ENCODE measurements around the gene NFATC1. TPM values are rescaled to one million over a fixed set of nuclear protein-coding genes. Genes with fewer than 3 reads are reported as not detected.

NFATC1 gene
- total and polyA plus RNA-seq, 5 experiments from 2014 or later: 12.7 to 51.0 (median 34.9) TPM

GRCh38 chr18:79384834-79385233 lies 10.9 kb upstream of the NFATC1 start:
- H3K4me1 Mint-ChIP-seq: peaks cover 14 to 21% (median 16%) of the 10 kb centered on the region in 4 donors
- no peaks in the 10 kb centered on the region for H3K36me3 Mint-ChIP-seq
- POLR2A ChIA-PET: interaction anchor here (0.7 to 1.0 kb wide), 2 partner anchors 21 to 466 kb away, joined by 3 to 6 read pairs; no protein-coding TSS in a partner anchor
- ATAC-seq (no peak), DNase-seq (no peak)
- H3K27me3 Mint-ChIP-seq: peaks cover 0 to 10% (median 0%) of the 10 kb centered on the region in 5 donors
- H3K9me3 Mint-ChIP-seq: no peaks in the 10 kb centered on the region
- no peak overlapping the region for H3K4me3 Mint-ChIP-seq
- peak overlapping the region in 1 of 10 donors; percentile 29 for H3K27ac Mint-ChIP-seq

- POLR2A ChIA-PET: interaction anchor here (0.7 to 1.0 kb wide), 2 partner anchors 21 to 465 kb away, joined by 3 to 6 read pairs; no protein-coding TSS in a partner anchor
- Mint-ChIP-seq H3K36me3 (no peaks in the 10 kb centered on the region), H3K27ac (no peak overlapping the region)
These were observed 10.4 kb upstream of the NFATC1 start for GRCh38 chr18:79385326-79385707.

GRCh38 chr18:79385708-79386341 lies 9.9 kb upstream of the NFATC1 start:
- POLR2A ChIA-PET: interaction anchor here (1.0 kb wide), 1 partner anchor 20 kb away, joined by 3 read pairs; no protein-coding TSS in a partner anchor
- Mint-ChIP-seq H3K9me3 (no peaks in the 10 kb centered on the region), H3K27ac (peak overlapping the region in 1 of 10 donors; percentile 24), H3K36me3 (no peaks in the 10 kb centered on the region), H3K4me1 (peaks cover 14 to 21% (median 16%) of the 10 kb centered on the region in 4 donors), H3K27me3 (peaks cover 0 to 10% (median 0%) of the 10 kb centered on the region in 5 donors), H3K4me3 (no peak overlapping the region)
- DNase-seq: no peak
- ATAC-seq: no peak

More at GRCh38 chr18:79385326-79385707, 10.4 kb upstream of the NFATC1 start:
- H3K27me3 Mint-ChIP-seq: peaks cover 0 to 10% (median 0%) of the 10 kb centered on the region in 5 donors
- peaks cover 14 to 20% (median 16%) of the 10 kb centered on the region in 4 donors for H3K4me1 Mint-ChIP-seq
- no peak overlapping the region for H3K4me3 Mint-ChIP-seq
- no peaks in the 10 kb centered on the region for H3K9me3 Mint-ChIP-seq
- DNase-seq (no peak), ATAC-seq (no peak)

GRCh38 chr18:79386547-79386946 lies 9.2 kb upstream of the NFATC1 start:
- no peaks in the 10 kb centered on the region for H3K9me3 Mint-ChIP-seq
- POLR2A ChIA-PET: no interaction called here
- H3K27ac Mint-ChIP-seq: no peak overlapping the region
- peaks cover 0 to 12% (median 0%) of the 10 kb centered on the region in 5 donors for H3K27me3 Mint-ChIP-seq
- no peak overlapping the region for H3K4me3 Mint-ChIP-seq
- no peak for ATAC-seq
- no peak for DNase-seq
- H3K36me3 Mint-ChIP-seq: no peaks in the 10 kb centered on the region
- H3K4me1 Mint-ChIP-seq: peaks cover 14 to 21% (median 16%) of the 10 kb centered on the region in 4 donors

GRCh38 chr18:79387214-79387613 lies 8.5 kb upstream of the NFATC1 start:
- POLR2A ChIA-PET: no interaction called here
- DNase-seq (peak in 1 of 10 donors; percentile 54), ATAC-seq (no peak)
- peaks cover 0 to 14% (median 0%) of the 10 kb centered on the region in 5 donors for H3K27me3 Mint-ChIP-seq
- no peaks in the 10 kb centered on the region for H3K36me3 Mint-ChIP-seq
- peak overlapping the region in 2 of 10 donors; percentile 16 to 82 for H3K27ac Mint-ChIP-seq
- H3K4me1 Mint-ChIP-seq: peaks cover 17 to 24% (median 19%) of the 10 kb centered on the region in 4 donors
- no peaks in the 10 kb centered on the region for H3K9me3 Mint-ChIP-seq
- H3K4me3 Mint-ChIP-seq: peak overlapping the region in 1 of 10 donors; percentile 41

GRCh38 chr18:79387615-79388014 lies 8.1 kb upstream of the NFATC1 start:
- ATAC-seq (no peak), DNase-seq (no peak)
- Mint-ChIP-seq H3K27me3 (peaks cover 0 to 16% (median 0%) of the 10 kb centered on the region in 5 donors), H3K9me3 (no peaks in the 10 kb centered on the region), H3K36me3 (no peaks in the 10 kb centered on the region), H3K4me1 (peaks cover 20 to 28% (median 23%) of the 10 kb centered on the region in 4 donors), H3K27ac (peak overlapping the region in 3 of 10 donors; percentile 21 to 82 (median 65)), H3K4me3 (peak overlapping the region in 1 of 10 donors; percentile 41)
- POLR2A ChIA-PET: no interaction called here

GRCh38 chr18:79388043-79388442 lies 7.7 kb upstream of the NFATC1 start:
- no peaks in the 10 kb centered on the region for H3K9me3 Mint-ChIP-seq

GRCh38 chr18:79389689-79390088 lies 6.0 kb upstream of the NFATC1 start:
- DNase-seq (no peak), ATAC-seq (no peak)
- H3K4me3 Mint-ChIP-seq: no peak overlapping the region
- peak overlapping the region in 1 of 10 donors; percentile 15 for H3K27ac Mint-ChIP-seq
- POLR2A ChIA-PET: no interaction called here
- no peaks in the 10 kb centered on the region for H3K36me3 Mint-ChIP-seq
- H3K9me3 Mint-ChIP-seq: no peaks in the 10 kb centered on the region
- H3K27me3 Mint-ChIP-seq: peaks cover 0 to 16% (median 0%) of the 10 kb centered on the region in 5 donors
- H3K4me1 Mint-ChIP-seq: peaks cover 19 to 39% (median 35%) of the 10 kb centered on the region in 4 donors

More at GRCh38 chr18:79388043-79388442, 7.7 kb upstream of the NFATC1 start:
- peak in 1 of 10 donors; percentile 44 for DNase-seq
- POLR2A ChIA-PET: interaction anchor here (0.5 to 1.5 kb wide), 2 partner anchors 10 to 12 kb away, joined by 4 read pairs; no protein-coding TSS in a partner anchor
- peak overlapping the region in 2 of 10 donors; percentile 43 to 82 for H3K27ac Mint-ChIP-seq
- no peak for ATAC-seq
- no peak overlapping the region for H3K4me3 Mint-ChIP-seq
- H3K36me3 Mint-ChIP-seq: no peaks in the 10 kb centered on the region
- peaks cover 0 to 16% (median 0%) of the 10 kb centered on the region in 5 donors for H3K27me3 Mint-ChIP-seq
- H3K4me1 Mint-ChIP-seq: peaks cover 23 to 31% (median 27%) of the 10 kb centered on the region in 4 donors

GRCh38 chr18:79392226-79392625 lies 3.5 kb upstream of the NFATC1 start:
- POLR2A ChIA-PET: interaction anchor here (1.4 to 3.8 kb wide), 3 partner anchors 12 to 250 kb away, joined by 5 to 26 read pairs (median 9); no protein-coding TSS in a partner anchor
- Mint-ChIP-seq H3K27me3 (peaks cover 0 to 16% (median 0%) of the 10 kb centered on the region in 5 donors), H3K9me3 (no peaks in the 10 kb centered on the region), H3K4me1 (peaks cover 18 to 43% (median 36%) of the 10 kb centered on the region in 4 donors), H3K36me3 (no peaks in the 10 kb centered on the region), H3K27ac (peak overlapping the region in 5 of 10 donors; percentile 35 to 91 (median 61)), H3K4me3 (peak overlapping the region; percentile 60 to 93 (median 72))
- peak in 1 of 10 donors; percentile 44 for DNase-seq
- ATAC-seq: no peak

- peak overlapping the region; percentile 76 to 93 (median 88) for H3K4me3 Mint-ChIP-seq
- POLR2A ChIA-PET: interaction anchor here (0.7 to 3.8 kb wide), 5 partner anchors 11 to 286 kb away, joined by 4 to 26 read pairs (median 5); no protein-coding TSS in a partner anchor
- no peaks in the 10 kb centered on the region for H3K9me3 Mint-ChIP-seq
- peak in 4 of 10 donors; percentile 41 to 48 (median 42) for DNase-seq
- H3K27ac Mint-ChIP-seq: peak overlapping the region; percentile 47 to 92 (median 82)
- peaks cover 17 to 39% (median 30%) of the 10 kb centered on the region in 4 donors for H3K4me1 Mint-ChIP-seq
- ATAC-seq: peak; percentile 26 to 60
- peaks cover 0 to 14% (median 0%) of the 10 kb centered on the region in 5 donors for H3K27me3 Mint-ChIP-seq
- H3K36me3 Mint-ChIP-seq: no peaks in the 10 kb centered on the region
These were observed 2.5 kb upstream of the NFATC1 start for GRCh38 chr18:79393181-79393634.

GRCh38 chr18:79393635-79394533 lies 1.8 kb upstream of the NFATC1 start:
- no peaks in the 10 kb centered on the region for H3K36me3 Mint-ChIP-seq
- ATAC-seq: peak; percentile 20 to 26
- POLR2A ChIA-PET: interaction anchor here (0.7 to 3.8 kb wide), 4 partner anchors 10 to 285 kb away, joined by 4 to 26 read pairs (median 7); no protein-coding TSS in a partner anchor
- H3K27ac Mint-ChIP-seq: peak overlapping the region; percentile 47 to 92 (median 83)
- peaks cover 0 to 12% (median 0%) of the 10 kb centered on the region in 5 donors for H3K27me3 Mint-ChIP-seq
- peak in 9 of 10 donors; percentile 32 to 80 (median 47) for DNase-seq
- peak overlapping the region; percentile 76 to 93 (median 88) for H3K4me3 Mint-ChIP-seq
- no peaks in the 10 kb centered on the region for H3K9me3 Mint-ChIP-seq
- peaks cover 16 to 45% (median 28%) of the 10 kb centered on the region in 4 donors for H3K4me1 Mint-ChIP-seq
